ENCODE measurements around the gene OFD1.

The OFD1 gene

GRCh38 chrX:13698432-13698831, 36.1 kb upstream of the OFD1 start:
- H3K4me2 ChIP-seq (ENCODE audit: low read depth, low read length): no peak overlapping the region
- H3K27me3 ChIP-seq (replicated peaks; ENCODE audit: insufficient read depth, low read length): no peaks in the 10 kb centered on the region

GRCh38 chrX:13699183-13699826, 35.2 kb upstream of the OFD1 start:
- no peaks in the 10 kb centered on the region for H3F3A ChIP-seq (ENCODE audit: insufficient read depth, low read length)
- no peak overlapping the region for H2AFZ ChIP-seq (ENCODE audit: low read length)
- H3K4me2 ChIP-seq (ENCODE audit: low read depth, low read length): no peak overlapping the region
- no peak for TF ChIP-seq EZH2 (optimal IDR thresholded peaks at IDR 0.05; ENCODE audit: low read depth, low read length)
- TF ChIP-seq, protein P1, sequence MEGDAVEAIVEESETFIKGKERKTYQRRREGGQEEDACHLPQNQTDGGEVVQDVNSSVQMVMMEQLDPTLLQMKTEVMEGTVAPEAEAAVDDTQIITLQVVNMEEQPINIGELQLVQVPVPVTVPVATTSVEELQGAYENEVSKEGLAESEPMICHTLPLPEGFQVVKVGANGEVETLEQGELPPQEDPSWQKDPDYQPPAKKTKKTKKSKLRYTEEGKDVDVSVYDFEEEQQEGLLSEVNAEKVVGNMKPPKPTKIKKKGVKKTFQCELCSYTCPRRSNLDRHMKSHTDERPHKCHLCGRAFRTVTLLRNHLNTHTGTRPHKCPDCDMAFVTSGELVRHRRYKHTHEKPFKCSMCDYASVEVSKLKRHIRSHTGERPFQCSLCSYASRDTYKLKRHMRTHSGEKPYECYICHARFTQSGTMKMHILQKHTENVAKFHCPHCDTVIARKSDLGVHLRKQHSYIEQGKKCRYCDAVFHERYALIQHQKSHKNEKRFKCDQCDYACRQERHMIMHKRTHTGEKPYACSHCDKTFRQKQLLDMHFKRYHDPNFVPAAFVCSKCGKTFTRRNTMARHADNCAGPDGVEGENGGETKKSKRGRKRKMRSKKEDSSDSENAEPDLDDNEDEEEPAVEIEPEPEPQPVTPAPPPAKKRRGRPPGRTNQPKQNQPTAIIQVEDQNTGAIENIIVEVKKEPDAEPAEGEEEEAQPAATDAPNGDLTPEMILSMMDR (IDR thresholded peaks at IDR 0.05; ENCODE audit: low read length): no peak
- TF ChIP-seq EZH2phosphoT487 (IDR thresholded peaks at IDR 0.05; ENCODE audit: low read length): no peak
- H3K79me2 ChIP-seq (ENCODE audit: low read length): peaks cover 95% of the 10 kb centered on the region
- H3K9me3 ChIP-seq (replicated peaks; ENCODE audit: insufficient read depth, low read length): no peaks in the 10 kb centered on the region
- H3K4me1 ChIP-seq (ENCODE audit: low read length): no peaks in the 10 kb centered on the region
- H3K9me2 ChIP-seq (replicated peaks; ENCODE audit: insufficient read depth, low read length): no peaks in the 10 kb centered on the region
- no peak overlapping the region for H3K27ac ChIP-seq (ENCODE audit: low read length)
- H3K9ac ChIP-seq (ENCODE audit: low read length): no peak overlapping the region
- no peaks in the 10 kb centered on the region for H4K20me1 ChIP-seq (ENCODE audit: insufficient read depth, low read length)
- no peaks in the 10 kb centered on the region; the same call in 1 of the 2 replicates for H3K36me3 ChIP-seq (replicated peaks; ENCODE audit: insufficient read depth, low read length)
- no peak overlapping the region for H3K4me3 ChIP-seq (ENCODE audit: low read length)
- DNase-seq: no peak
- no peaks in the 10 kb centered on the region for H3K27me3 ChIP-seq (replicated peaks; ENCODE audit: insufficient read depth, low read length)

More at GRCh38 chrX:13698432-13698831, 36.1 kb upstream of the OFD1 start:
- H3K4me1 ChIP-seq (ENCODE audit: low read length): no peaks in the 10 kb centered on the region
- H3F3A ChIP-seq (ENCODE audit: insufficient read depth, low read length): no peaks in the 10 kb centered on the region
- H3K4me3 ChIP-seq (ENCODE audit: low read length): no peak overlapping the region
- H3K9ac ChIP-seq (ENCODE audit: low read length): no peak overlapping the region
- TF ChIP-seq, protein P1 (IDR thresholded peaks at IDR 0.05; ENCODE audit: low read length): no peak
- peaks cover 96% of the 10 kb centered on the region for H3K79me2 ChIP-seq (ENCODE audit: low read length)
- H3K9me3 ChIP-seq (replicated peaks; ENCODE audit: insufficient read depth, low read length): no peaks in the 10 kb centered on the region
- no peaks in the 10 kb centered on the region for H4K20me1 ChIP-seq (ENCODE audit: insufficient read depth, low read length)
- H3K36me3 ChIP-seq (replicated peaks; ENCODE audit: insufficient read depth, low read length): no peaks in the 10 kb centered on the region; the same call in 1 of the 2 replicates
- no peak for DNase-seq
- no peak overlapping the region for H3K27ac ChIP-seq (ENCODE audit: low read length)
- H3K9me2 ChIP-seq (replicated peaks; ENCODE audit: insufficient read depth, low read length): no peaks in the 10 kb centered on the region
- H2AFZ ChIP-seq (ENCODE audit: low read length): no peak overlapping the region

GRCh38 chrX:13700380-13700779, 34.2 kb upstream of the OFD1 start:
- no peak for DNase-seq
- H3K9ac ChIP-seq (ENCODE audit: low read length): no peak overlapping the region
- H3K4me3 ChIP-seq (ENCODE audit: low read length): no peak overlapping the region
- H3K9me3 ChIP-seq (replicated peaks; ENCODE audit: insufficient read depth, low read length): no peaks in the 10 kb centered on the region
- no peak overlapping the region for H3K27ac ChIP-seq (ENCODE audit: low read length)
- no peaks in the 10 kb centered on the region; the same call in 1 of the 2 replicates for H3K36me3 ChIP-seq (replicated peaks; ENCODE audit: insufficient read depth, low read length)
- H4K20me1 ChIP-seq (ENCODE audit: insufficient read depth, low read length): no peaks in the 10 kb centered on the region
- H3K4me1 ChIP-seq (ENCODE audit: low read length): no peaks in the 10 kb centered on the region
- TF ChIP-seq EZH2 (optimal IDR thresholded peaks at IDR 0.05; ENCODE audit: low read depth, low read length): no peak
- no peak overlapping the region for H3K4me2 ChIP-seq (ENCODE audit: low read depth, low read length)
- no peaks in the 10 kb centered on the region for H3K9me2 ChIP-seq (replicated peaks; ENCODE audit: insufficient read depth, low read length)
- H3K79me2 ChIP-seq (ENCODE audit: low read length): peaks cover 88% of the 10 kb centered on the region
- H3F3A ChIP-seq (ENCODE audit: insufficient read depth, low read length): no peaks in the 10 kb centered on the region
- H2AFZ ChIP-seq (ENCODE audit: low read length): no peak overlapping the region
- no peaks in the 10 kb centered on the region for H3K27me3 ChIP-seq (replicated peaks; ENCODE audit: insufficient read depth, low read length)

DNA sequence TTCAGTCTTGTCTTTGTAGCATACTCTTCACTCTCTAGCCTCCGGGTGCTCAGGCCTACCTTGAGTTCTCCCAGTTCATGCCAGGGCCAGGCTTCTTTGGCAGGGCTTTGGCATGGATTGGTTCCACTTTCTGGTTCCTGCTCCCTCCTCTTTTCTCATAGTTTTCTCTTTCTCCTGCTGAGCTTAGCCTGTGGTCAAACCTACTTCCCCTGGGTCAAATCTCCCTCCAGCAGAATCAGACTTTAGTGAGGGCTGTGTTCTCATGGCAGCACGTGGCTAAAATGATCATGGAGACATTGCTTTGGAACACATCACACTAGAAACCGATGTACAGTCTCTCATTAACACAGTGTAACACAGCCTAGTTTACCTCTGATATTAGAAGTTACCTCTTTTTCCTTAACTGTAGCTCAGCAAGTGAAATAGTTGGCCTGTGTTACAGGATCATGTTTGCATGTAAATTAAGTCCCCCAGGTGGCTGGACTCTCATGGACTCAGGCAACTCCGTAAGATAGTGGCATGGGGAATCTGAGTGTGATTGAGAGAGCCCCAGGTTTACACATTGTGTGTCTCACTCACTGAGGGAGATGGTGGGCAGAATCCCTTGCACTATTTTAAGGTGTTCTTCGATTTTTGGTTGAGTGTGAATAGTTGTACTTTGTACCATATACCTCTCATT, 32.3 kb upstream of the OFD1 start:
- no peaks in the 10 kb centered on the region for H3K27me3 ChIP-seq (replicated peaks; ENCODE audit: insufficient read depth, low read length)
- no peak overlapping the region for H3K9ac ChIP-seq (ENCODE audit: low read length)
- DNase-seq: no peak
- TF ChIP-seq EZH2 (optimal IDR thresholded peaks at IDR 0.05; ENCODE audit: low read depth, low read length) (no peak), EZH2phosphoT487 (IDR thresholded peaks at IDR 0.05; ENCODE audit: low read length) (no peak)
- TF ChIP-seq, protein P1 (IDR thresholded peaks at IDR 0.05; ENCODE audit: low read length): no peak
- H2AFZ ChIP-seq (ENCODE audit: low read length): no peak overlapping the region
- H4K20me1 ChIP-seq (ENCODE audit: insufficient read depth, low read length): no peaks in the 10 kb centered on the region
- H3K9me3 ChIP-seq (replicated peaks; ENCODE audit: insufficient read depth, low read length): no peaks in the 10 kb centered on the region
- no peaks in the 10 kb centered on the region; the same call in 1 of the 2 replicates for H3K36me3 ChIP-seq (replicated peaks; ENCODE audit: insufficient read depth, low read length)
- no peaks in the 10 kb centered on the region for H3F3A ChIP-seq (ENCODE audit: insufficient read depth, low read length)
- peaks cover 79% of the 10 kb centered on the region for H3K79me2 ChIP-seq (ENCODE audit: low read length)
- H3K9me2 ChIP-seq (replicated peaks; ENCODE audit: insufficient read depth, low read length): no peaks in the 10 kb centered on the region
- no peak overlapping the region for H3K4me2 ChIP-seq (ENCODE audit: low read depth, low read length)
- H3K4me1 ChIP-seq (ENCODE audit: low read length): no peaks in the 10 kb centered on the region
- no peak overlapping the region for H3K4me3 ChIP-seq (ENCODE audit: low read length)
- H3K27ac ChIP-seq (ENCODE audit: low read length): no peak overlapping the region
